Activated CD8-positive, alpha-beta memory T cell treated with anti-CD3 and anti-CD28 coated beads for 1 hour (primary cell): ENCODE measurements around the gene TBC1D16.

ENCODE experiments used
- DNase-seq, 2 donors: peaks; one replicate each; pipeline ENCODE4 v3.0.0-alpha.2; 2020; ENCODE audit warnings: low read depth in 1 of 2; ENCODE audit errors: extremely low read depth in 1 of 2

TBC1D16 gene

GRCh38 chr17:79952265-79952877 is 83.3 kb downstream of the TBC1D16 start:
- no peak for DNase-seq

GRCh38 chr17:79951361-79952264 is 84.1 kb downstream of the TBC1D16 start:
- no peak for DNase-seq

DNA sequence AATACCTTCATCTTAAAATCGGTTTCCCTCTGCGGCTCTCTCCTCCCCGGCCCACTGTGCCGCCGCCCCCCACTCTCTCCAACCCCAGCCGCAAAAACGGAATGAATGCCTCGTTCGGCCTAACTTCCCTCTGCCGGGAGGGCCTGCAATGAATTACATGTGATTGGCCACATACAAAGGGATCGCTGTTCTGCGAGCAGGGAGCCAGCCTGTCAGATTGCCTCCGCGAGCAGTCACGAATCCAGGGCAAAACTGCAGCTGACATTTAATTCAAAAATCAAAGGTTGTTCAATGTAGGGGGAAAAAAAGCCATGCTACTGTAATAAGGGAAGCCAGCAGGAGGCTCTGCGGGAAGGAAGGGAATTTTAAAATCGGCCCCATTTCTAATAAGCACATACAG is 84.9 kb downstream of the TBC1D16 start:
- DNase-seq: no peak

GRCh38 chr17:79950306-79950705 is 85.4 kb downstream of the TBC1D16 start:
- no peak for DNase-seq

- no peak for DNase-seq
Observed at GRCh38 chr17:79949656-79950209, 85.9 kb downstream of the TBC1D16 start.

- no peak for DNase-seq
Observed at GRCh38 chr17:79948945-79949655, 86.6 kb downstream of the TBC1D16 start.

DNA sequence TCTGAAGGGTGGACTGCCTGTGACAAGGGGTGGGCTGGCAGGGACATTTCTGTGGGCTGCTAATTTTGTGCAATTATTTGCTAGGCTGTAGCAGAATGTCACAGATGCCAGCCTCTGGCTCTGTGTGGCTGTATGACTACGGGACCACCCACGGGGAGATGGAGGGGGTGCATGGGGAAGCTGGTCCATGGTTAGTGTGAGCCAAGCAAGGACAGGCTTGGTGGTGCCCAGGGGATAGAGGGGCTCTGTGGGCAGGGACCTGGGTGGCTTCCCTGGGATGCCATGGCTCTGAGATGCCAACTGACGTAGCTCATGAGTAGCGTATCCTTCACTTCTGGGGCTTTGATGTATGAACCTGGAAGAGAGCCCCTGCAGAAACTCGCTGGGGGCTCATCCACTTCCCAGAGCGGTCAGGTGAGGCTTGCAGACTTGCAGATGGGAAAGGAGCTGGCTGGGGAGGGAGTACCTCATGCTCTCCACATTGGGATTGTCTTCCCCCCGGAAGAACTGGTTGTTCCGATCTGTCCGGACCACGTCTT is 87.2 kb downstream of the TBC1D16 start:
- no peak for DNase-seq

GRCh38 chr17:79947351-79948031 is 88.2 kb downstream of the TBC1D16 start:
- no peak for DNase-seq

DNA sequence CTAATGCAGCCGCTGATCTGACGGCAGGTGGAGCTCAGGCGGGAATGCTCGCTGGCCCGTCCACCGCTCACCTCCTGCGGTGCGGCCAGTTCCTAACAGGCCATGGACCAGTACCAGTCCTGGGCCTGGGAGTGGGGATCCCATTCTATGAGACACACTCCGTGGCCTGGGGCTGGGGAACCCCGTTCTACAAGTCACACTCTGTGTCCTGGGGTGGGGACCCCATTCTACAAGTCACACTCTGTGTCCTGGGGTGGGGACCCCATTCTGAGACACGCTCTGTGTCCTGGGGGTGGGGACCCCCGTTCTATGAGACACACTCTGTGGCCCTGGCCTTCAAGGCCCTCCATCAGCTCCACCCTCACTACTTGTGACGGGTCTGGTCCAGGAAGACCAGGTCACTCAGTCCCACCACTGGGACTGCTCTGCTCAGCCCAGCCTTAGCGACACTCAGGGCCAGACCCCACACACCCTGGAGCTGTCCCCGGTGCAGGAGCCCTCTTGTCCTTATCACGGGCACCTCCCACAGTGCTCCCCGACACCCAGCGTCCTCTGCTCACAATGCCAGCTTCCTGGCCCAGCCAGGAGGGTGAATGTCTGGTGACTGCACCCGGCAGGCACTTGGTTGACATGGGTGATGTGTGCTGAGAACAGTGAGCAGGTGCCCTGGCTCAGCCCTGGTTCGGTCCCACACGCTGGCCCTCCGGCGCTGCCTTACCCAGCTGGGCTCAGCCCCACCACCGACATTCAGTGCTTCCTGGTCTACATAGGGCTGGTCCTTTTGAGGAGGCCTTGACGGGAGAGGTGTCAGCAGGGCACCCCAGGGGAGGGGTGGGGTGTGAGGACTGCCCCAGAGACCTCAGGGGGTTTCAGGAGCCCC is 89.1 kb downstream of the TBC1D16 start:
- no peak for DNase-seq

- no peak for DNase-seq
Observed at GRCh38 chr17:79945591-79946255, 89.9 kb downstream of the TBC1D16 start.

DNA sequence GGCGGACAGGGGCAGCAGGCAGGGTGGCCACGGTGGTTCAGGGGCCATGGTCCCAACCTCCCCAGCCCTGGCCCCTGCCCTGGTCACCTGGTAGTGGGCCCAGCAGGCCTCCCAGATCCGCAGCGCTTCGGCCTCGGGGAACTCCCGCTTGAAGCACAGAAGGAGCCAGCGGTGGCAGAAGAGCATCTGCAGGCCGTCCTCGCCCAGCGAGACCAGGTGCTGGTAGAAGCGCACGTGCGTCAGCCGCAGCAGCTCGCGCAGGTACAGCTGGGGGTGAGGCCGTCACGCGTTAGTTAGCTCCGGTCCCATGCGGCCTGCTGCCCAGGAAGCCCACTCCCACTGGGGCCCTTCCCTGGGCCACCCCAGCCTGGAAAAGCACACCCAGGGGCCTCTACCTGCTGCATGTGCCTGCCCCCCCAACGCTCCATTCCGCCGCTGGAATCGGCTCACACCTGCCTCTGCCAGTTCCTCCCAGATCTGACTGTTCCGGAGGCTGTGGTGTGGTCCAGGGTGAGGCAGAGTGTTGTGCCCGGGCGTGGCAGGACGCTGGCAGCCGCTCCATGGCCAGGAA is 90.8 kb downstream of the TBC1D16 start:
- DNase-seq: no peak

- no peak for DNase-seq
Observed at GRCh38 chr17:79944251-79944812, 91.3 kb downstream of the TBC1D16 start.

- DNase-seq: no peak
Observed at GRCh38 chr17:79943347-79944241, 92.1 kb downstream of the TBC1D16 start.

DNA sequence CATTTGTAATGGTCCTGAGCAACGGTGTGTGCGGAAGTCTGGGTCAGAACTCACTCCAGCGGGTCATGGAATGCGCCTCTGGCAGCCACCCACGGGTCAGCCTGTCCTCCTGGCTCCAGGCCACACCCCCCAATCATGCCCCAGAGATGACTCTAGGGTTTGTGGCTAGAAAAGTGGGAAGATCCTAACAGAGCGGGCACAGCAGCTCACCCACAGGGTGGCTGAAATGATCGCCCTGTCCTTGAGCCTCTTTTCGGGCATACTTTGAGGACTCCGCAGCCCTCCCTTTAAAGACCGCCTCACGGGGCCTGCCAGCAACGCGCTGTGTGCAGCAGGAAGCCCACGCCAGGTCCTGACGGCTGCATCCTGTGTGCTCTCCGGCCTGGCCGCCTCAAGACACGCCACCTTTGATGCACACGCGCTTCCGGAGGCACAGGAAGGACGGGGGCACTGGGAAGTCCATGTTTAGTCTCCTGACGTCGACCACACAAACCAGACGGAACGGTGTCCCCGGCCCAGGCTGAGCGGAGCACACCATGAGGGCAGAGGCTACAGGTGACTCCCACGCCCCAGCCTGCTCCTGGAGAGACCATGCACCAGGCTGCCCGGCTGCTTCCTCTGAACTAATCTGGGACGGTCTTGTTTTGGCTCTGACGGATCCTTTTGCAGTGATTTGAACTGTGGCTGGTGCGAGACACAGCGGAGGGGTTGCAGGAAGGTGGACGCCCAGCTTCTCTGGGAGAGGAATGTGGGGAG is 92.9 kb downstream of the TBC1D16 start:
- DNase-seq: no peak

- no peak for DNase-seq
Observed at GRCh38 chr17:79942011-79942405, 93.7 kb downstream of the TBC1D16 start.

- no peak for DNase-seq
Observed at GRCh38 chr17:79941088-79942010, 94.3 kb downstream of the TBC1D16 start.
